Body of pancreas (tissue), 4 donors: Measurements from ENCODE around the gene GRIK2. TPM values are rescaled to one million over a fixed set of nuclear protein-coding genes. Genes with fewer than 3 reads are reported as not detected.

ENCODE experiments used
- ATAC-seq: fragments of 150-250 bp; one replicate; pipeline ENCODE4 v1.9.1; 2016
- DNase-seq, 4 donors: peaks; one replicate each; pipeline ENCODE4 v3.0.0-alpha.2; 2019
- H3K27ac ChIP-seq, 4 donors: fragments of 200-600 bp; sonication (generic); 1 replicate in 3 of 4; 2 replicates in 1 of 4; pipeline versions ENCODE4 v1.5.1 to v1.6.1; 2016 to 2019; ENCODE audit warnings: mild to moderate bottlenecking in 1 of 4, mixed read lengths in 1 of 4, moderate library complexity in 1 of 4
- H3K27me3 ChIP-seq, 2 donors: fragments of 200-600 bp; sonication (generic); one replicate each; pipeline ENCODE4 v1.6.0; 2016; ENCODE audit warnings: mild to moderate bottlenecking in 1 of 2
- H3K36me3 ChIP-seq, 2 donors: fragments of 200-600 bp; sonication (generic); replicated peaks in 1 of 2; 2 replicates each; pipeline ENCODE4 v1.5.1; 2016; ENCODE audit warnings: low read depth in 2 of 2; ENCODE audit not compliant: insufficient read depth in 1 of 2
- H3K4me1 ChIP-seq: fragments of 200-600 bp; sonication (generic); one replicate; pipeline ENCODE4 v1.6.0; 2016
- H3K4me3 ChIP-seq, 2 donors: fragments of 200-600 bp; sonication (generic); 1 replicate in 1 of 2; 2 replicates in 1 of 2; pipeline ENCODE4 v1.5.1; 2016 to 2019
- H3K9me3 ChIP-seq, 3 donors: fragments of 200-600 bp; sonication (generic); 1 replicate in 2 of 3; 2 replicates in 1 of 3; pipeline ENCODE4 v1.5.1; 2016
- CTCF ChIP-seq, 7 experiments: fragments of 450-650 bp in 4 of 7; fragments of 200-600 bp in 3 of 7; sonication (generic) in 3 of 7; IDR thresholded peaks; one replicate each; pipeline ENCODE4 v1.5.1; 2016 to 2019; ENCODE audit warnings: antibody characterized with exemption in 7 of 7
- POLR2A ChIP-seq, 3 donors: fragments of 450-650 bp; IDR thresholded peaks; one replicate each; pipeline ENCODE4 v1.6.1; 2016; ENCODE audit warnings: antibody characterized with exemption in 3 of 3, mild to moderate bottlenecking in 2 of 3
- WGBS, 2 donors: methylation state at CpG; one replicate each; pipeline ENCODE4 v1.1.5; 2017; 5-methylcytosine and 5-hydroxymethylcytosine counted together
- intact Hi-C: fragments of 100-400 bp; cut with DNase I; formaldehyde crosslinking; loops from one replicate; pipeline ENCODE4 v1.15.1; 2023
- total RNA-seq, 2 donors: library from RNA; depleted of rRNA; stranded (reverse); fragments of >200 nt; gene quantifications; one replicate each; pipeline ENCODE4 v1.1.0, GENCODE V29; 2016

GRIK2 gene
- total RNA-seq, 2 donors from 2014 or later, result 0.52 to 7.9 TPM

DNA sequence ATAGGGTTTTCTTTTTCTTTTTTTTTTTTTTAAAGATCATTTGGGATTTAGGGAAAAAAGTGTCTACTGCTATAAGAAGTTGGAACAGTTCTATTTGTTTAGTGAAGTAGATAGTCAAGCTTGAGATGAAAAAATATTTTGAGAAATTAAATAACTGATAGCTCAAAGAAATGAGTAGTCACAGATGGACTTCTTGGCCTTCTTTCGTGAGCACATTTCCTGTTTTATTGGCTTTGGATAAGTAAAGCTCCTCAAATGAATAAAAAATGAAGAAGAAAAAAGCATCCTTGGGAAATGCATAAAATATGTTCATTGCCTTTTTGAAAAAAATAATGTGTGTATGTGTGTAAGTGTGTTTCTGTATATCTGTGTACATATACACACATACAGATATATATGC is 515.9 kb downstream of the GRIK2 start:
- no peak overlapping the region for H3K4me3 ChIP-seq
- H3K36me3 ChIP-seq, result no peaks in the 10 kb centered on the region
- ATAC-seq (no peak), DNase-seq (no peak)
- H3K27me3 ChIP-seq, result no peaks in the 10 kb centered on the region
- WGBS, 2 donors, result 60 to 67% methylated on average over 1 of the region's 1 CpG
- TF ChIP-seq CTCF (IDR thresholded peaks at IDR 0.05), result no peak
- no peak for TF ChIP-seq POLR2A (IDR thresholded peaks at IDR 0.05)
- no peaks in the 10 kb centered on the region for H3K4me1 ChIP-seq
- no peaks in the 10 kb centered on the region for H3K9me3 ChIP-seq
- no peak overlapping the region for H3K27ac ChIP-seq
- intact Hi-C loops, result no loop called here

DNA sequence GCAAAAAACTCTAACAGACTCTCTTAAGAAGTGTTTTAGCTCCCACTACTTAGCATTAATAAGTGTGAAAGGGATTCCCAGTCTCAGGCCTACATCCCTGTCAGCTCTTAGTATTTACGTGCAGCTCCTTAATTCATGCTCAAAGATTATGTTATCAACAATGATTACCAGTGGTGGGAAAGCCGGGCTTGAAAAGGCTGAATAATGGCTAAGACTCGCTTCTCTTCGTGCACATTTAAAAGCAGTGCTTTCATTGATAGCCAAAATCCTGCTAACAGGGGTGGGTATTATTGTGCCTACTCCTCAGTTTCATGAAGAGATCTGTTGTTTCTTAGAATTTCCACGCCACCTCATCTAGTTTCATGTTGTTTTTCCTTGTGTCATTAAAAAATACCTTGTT is 518.8 kb downstream of the GRIK2 start:
- no peak for DNase-seq
- intact Hi-C loops, result no loop called here
- no peaks in the 10 kb centered on the region for H3K36me3 ChIP-seq
- TF ChIP-seq CTCF (IDR thresholded peaks at IDR 0.05) (no peak), POLR2A (IDR thresholded peaks at IDR 0.05) (no peak)
- no peak overlapping the region for H3K4me3 ChIP-seq
- no peak for ATAC-seq
- no peaks in the 10 kb centered on the region for H3K9me3 ChIP-seq
- H3K27me3 ChIP-seq, result no peaks in the 10 kb centered on the region
- H3K27ac ChIP-seq, result no peak overlapping the region
- 41 to 51% methylated on average over 5 of the region's 5 CpGs for WGBS, 2 donors
- H3K4me1 ChIP-seq, result no peaks in the 10 kb centered on the region

- no peaks in the 10 kb centered on the region for H3K36me3 ChIP-seq
- WGBS, 2 donors, result 73 to 74% methylated on average over 2 of the region's 2 CpGs
- no peak overlapping the region for H3K4me3 ChIP-seq
- TF ChIP-seq CTCF (IDR thresholded peaks at IDR 0.05) (no peak), POLR2A (IDR thresholded peaks at IDR 0.05) (no peak)
- no peaks in the 10 kb centered on the region for H3K27me3 ChIP-seq
- intact Hi-C loops, result no loop called here
- no peak overlapping the region for H3K27ac ChIP-seq
- no peaks in the 10 kb centered on the region for H3K9me3 ChIP-seq
- no peaks in the 10 kb centered on the region for H3K4me1 ChIP-seq
- ATAC-seq (no peak), DNase-seq (no peak)
Measured at GRCh38 chr6:101918471-101918870, 525.0 kb downstream of the GRIK2 start.

GRCh38 chr6:101921829-101922450 is 528.4 kb downstream of the GRIK2 start:
- Histone ChIP-seq H3K9me3 (no peaks in the 10 kb centered on the region), H3K36me3 (no peaks in the 10 kb centered on the region), H3K27ac (no peak overlapping the region), H3K4me3 (no peak overlapping the region), H3K27me3 (no peaks in the 10 kb centered on the region), H3K4me1 (no peaks in the 10 kb centered on the region)
- no peak for DNase-seq
- TF ChIP-seq CTCF (IDR thresholded peaks at IDR 0.05) (no peak), POLR2A (IDR thresholded peaks at IDR 0.05) (no peak)
- WGBS, 2 donors, result 50 to 52% methylated on average over 1 of the region's 1 CpG
- intact Hi-C loops, result no loop called here
- ATAC-seq, result no peak
